Upper lobe of right lung (tissue), 1 donor: ENCODE measurements around the gene BOLA3. TPM values are rescaled to one million over a fixed set of nuclear protein-coding genes. Genes with fewer than 3 reads are reported as not detected.

Source experiments
- ATAC-seq: fragments of 200-7000 bp; cut with Tn5 transposase; one replicate; pipeline ENCODE4 v1.9.1; 2020; ENCODE audit warnings: mild to moderate bottlenecking, moderate library complexity
- DNase-seq: peaks from one replicate; pipeline ENCODE4 v3.0.0-alpha.2; 2020
- H3K27ac ChIP-seq: fragments of 200-600 bp; one replicate; pipeline ENCODE4 v1.8.0; 2022
- H3K27me3 ChIP-seq: fragments of 200-600 bp; one replicate; pipeline ENCODE4 v1.8.0; 2022; ENCODE audit warnings: mild to moderate bottlenecking
- H3K36me3 ChIP-seq: fragments of 200-600 bp; one replicate; pipeline ENCODE4 v1.8.0; 2022
- H3K4me1 ChIP-seq: fragments of 200-600 bp; one replicate; pipeline ENCODE4 v1.8.0; 2022
- H3K4me3 ChIP-seq: fragments of 200-600 bp; one replicate; pipeline ENCODE4 v1.8.0; 2022; ENCODE audit warnings: mild to moderate bottlenecking
- H3K9me3 ChIP-seq: fragments of 200-600 bp; one replicate; pipeline ENCODE4 v1.8.0; 2022
- CTCF ChIP-seq: fragments of 200-600 bp; IDR thresholded peaks from one replicate; pipeline ENCODE4 v1.8.0; 2022; ENCODE audit warnings: antibody characterized with exemption
- intact Hi-C: fragments of 100-400 bp; cut with DNase I; formaldehyde crosslinking; loops from one replicate; pipeline ENCODE4 v1.11.0; 2022
- total RNA-seq: library from RNA; stranded (reverse); fragmentation: NEBNext Ultra II Directional; extraction: Animal tissue kit (Norgen Biotek cat#: 25700); gene quantifications from one replicate; pipeline ENCODE4 v1.2.1, GENCODE V29; 2021
- donor health status: DM: no; HTN: yes; CAD: no; lungs with severe emphysema.

BOLA3 gene
- total RNA-seq, 1 donor from 2014 or later: 19.5 TPM

- intact Hi-C loops: no loop called here
- peaks cover 53% of the 10 kb centered on the region for H3K36me3 ChIP-seq
- no peaks in the 10 kb centered on the region for H3K9me3 ChIP-seq
- peak overlapping the region; percentile 71 for H3K27ac ChIP-seq
- no peaks in the 10 kb centered on the region for H3K4me1 ChIP-seq
- no peak for TF ChIP-seq CTCF
- peak; percentile 83 for ATAC-seq
- no peak overlapping the region for H3K4me3 ChIP-seq
- DNase-seq: peak; percentile 86
- H3K27me3 ChIP-seq: no peaks in the 10 kb centered on the region
These were observed 47.9 kb downstream of the BOLA3 start for GRCh38 chr2:74099835-74100234.

GRCh38 chr2:74099271-74099670, 48.4 kb downstream of the BOLA3 start:
- no peak overlapping the region for H3K4me3 ChIP-seq
- H3K27ac ChIP-seq: no peak overlapping the region
- DNase-seq (no peak), ATAC-seq (no peak)
- TF ChIP-seq CTCF: no peak
- no peaks in the 10 kb centered on the region for H3K27me3 ChIP-seq
- intact Hi-C loops: no loop called here
- H3K9me3 ChIP-seq: no peaks in the 10 kb centered on the region
- peaks cover 58% of the 10 kb centered on the region for H3K36me3 ChIP-seq
- H3K4me1 ChIP-seq: no peaks in the 10 kb centered on the region

GRCh38 chr2:74097574-74097973, 50.1 kb downstream of the BOLA3 start:
- Histone ChIP-seq H3K27ac (no peak overlapping the region), H3K4me3 (no peak overlapping the region), H3K36me3 (peaks cover 63% of the 10 kb centered on the region), H3K9me3 (no peaks in the 10 kb centered on the region), H3K27me3 (no peaks in the 10 kb centered on the region), H3K4me1 (no peaks in the 10 kb centered on the region)
- DNase-seq: peak; percentile 26
- TF ChIP-seq CTCF: no peak
- ATAC-seq: no peak
- intact Hi-C loops: no loop called here

GRCh38 chr2:74096052-74096451, 51.7 kb downstream of the BOLA3 start:
- no peak for TF ChIP-seq CTCF
- Histone ChIP-seq H3K4me3 (no peak overlapping the region), H3K27ac (peak overlapping the region; percentile 20), H3K4me1 (no peaks in the 10 kb centered on the region), H3K36me3 (peaks cover 60% of the 10 kb centered on the region), H3K27me3 (no peaks in the 10 kb centered on the region), H3K9me3 (no peaks in the 10 kb centered on the region)
- DNase-seq (no peak), ATAC-seq (no peak)
- intact Hi-C loops: no loop called here

GRCh38 chr2:74095632-74096031, 52.1 kb downstream of the BOLA3 start:
- Histone ChIP-seq H3K27me3 (no peaks in the 10 kb centered on the region), H3K9me3 (no peaks in the 10 kb centered on the region), H3K4me3 (no peak overlapping the region), H3K4me1 (no peaks in the 10 kb centered on the region), H3K27ac (peak overlapping the region; percentile 45), H3K36me3 (peaks cover 60% of the 10 kb centered on the region)
- intact Hi-C loops: no loop called here
- DNase-seq: no peak
- ATAC-seq: peak; percentile 51
- no peak for TF ChIP-seq CTCF

GRCh38 chr2:74094291-74094690, 53.4 kb downstream of the BOLA3 start:
- TF ChIP-seq CTCF: no peak
- no peaks in the 10 kb centered on the region for H3K9me3 ChIP-seq
- ATAC-seq: no peak
- peaks cover 60% of the 10 kb centered on the region for H3K36me3 ChIP-seq
- intact Hi-C loops: no loop called here
- H3K27me3 ChIP-seq: no peaks in the 10 kb centered on the region
- DNase-seq: no peak
- no peak overlapping the region for H3K4me3 ChIP-seq
- H3K4me1 ChIP-seq: no peaks in the 10 kb centered on the region
- H3K27ac ChIP-seq: no peak overlapping the region
